HepG2 (cell line): ENCODE data around the gene INO80E. TPM values are rescaled to one million over a fixed set of nuclear protein-coding genes. Genes with fewer than 3 reads are reported as not detected.

Experiments used
- ARNTL ChIP-seq: sonication (generic); formaldehyde crosslinking; IDR thresholded peaks from 2 replicates; pipeline ENCODE4 v1.4.0; 2020; ENCODE audit warnings: mild to moderate bottlenecking, missing genetic modification reagents
- BATF2 ChIP-seq: sonication (generic); formaldehyde crosslinking; IDR thresholded peaks from 2 replicates; pipeline ENCODE4 v1.8.0; 2022; ENCODE audit warnings: mild to moderate bottlenecking, missing genetic modification reagents, moderate library complexity
- CBFB ChIP-seq: sonication (generic); formaldehyde crosslinking; IDR thresholded peaks from 2 replicates; pipeline ENCODE4 v1.4.0; 2020; ENCODE audit warnings: missing genetic modification reagents
- FOXP4 ChIP-seq: sonication (generic); formaldehyde crosslinking; IDR thresholded peaks from 2 replicates; pipeline ENCODE4 v1.4.0; 2020; ENCODE audit warnings: missing genetic modification reagents
- HMGXB4 ChIP-seq, 2 experiments: sonication (generic) in 1 of 2; formaldehyde crosslinking in 1 of 2; IDR thresholded peaks; 2 replicates each; pipeline versions ENCODE4 v1.4.0 to v1.6.1; 2018 to 2020; ENCODE audit warnings: missing genetic modification reagents in 2 of 2, borderline replicate concordance in 1 of 2, low read depth in 1 of 2, mild to moderate bottlenecking in 1 of 2, missing biosample characterization in 1 of 2
- JUND ChIP-seq: sonication (generic); formaldehyde crosslinking; IDR thresholded peaks from 2 replicates; pipeline ENCODE4 v1.8.0; 2022; ENCODE audit warnings: mild to moderate bottlenecking, missing genetic modification reagents
- KDM5A ChIP-seq: fragments of 200-600 bp; sonication (generic); IDR thresholded peaks from 2 replicates; pipeline ENCODE4 v1.7.0; 2018; ENCODE audit warnings: antibody characterized with exemption, mild to moderate bottlenecking, low read length, borderline replicate concordance
- KLF12 ChIP-seq: sonication (generic); formaldehyde crosslinking; IDR thresholded peaks from 2 replicates; pipeline ENCODE4 v1.4.0; 2020; ENCODE audit warnings: missing genetic modification reagents, borderline replicate concordance
- MAFG ChIP-seq: sonication (generic); formaldehyde crosslinking; IDR thresholded peaks from 2 replicates; pipeline ENCODE4 v1.5.1; 2020; ENCODE audit warnings: mild to moderate bottlenecking, missing genetic modification reagents
- MLXIP ChIP-seq: sonication (generic); formaldehyde crosslinking; IDR thresholded peaks from 2 replicates; pipeline ENCODE4 v1.9.0; 2021; ENCODE audit warnings: missing genetic modification reagents, borderline replicate concordance
- MTF1 ChIP-seq: sonication (generic); formaldehyde crosslinking; IDR thresholded peaks from 2 replicates; pipeline ENCODE4 v1.5.0; 2020; ENCODE audit warnings: missing genetic modification reagents
- NRL ChIP-seq: sonication (generic); formaldehyde crosslinking; IDR thresholded peaks from 2 replicates; pipeline ENCODE4 v1.5.0; 2020; ENCODE audit warnings: missing genetic modification reagents, mild to moderate bottlenecking, moderate library complexity, borderline replicate concordance
- SOX6 ChIP-seq, 2 experiments: fragments of 450-650 bp in 1 of 2; sonication (generic) in 1 of 2; formaldehyde crosslinking in 1 of 2; IDR thresholded peaks; 2 replicates each; pipeline versions ENCODE4 v1.4.0 to v1.6.1; 2017 to 2020; ENCODE audit warnings: antibody characterized with exemption in 1 of 2, mild to moderate bottlenecking in 1 of 2, missing genetic modification reagents in 1 of 2
- THYN1 ChIP-seq: sonication (generic); formaldehyde crosslinking; IDR thresholded peaks from 2 replicates; pipeline ENCODE4 v1.8.1; 2023; ENCODE audit warnings: low read depth, mild to moderate bottlenecking, moderate library complexity, missing genetic modification reagents, borderline replicate concordance
- ZNF224 ChIP-seq: sonication (generic); formaldehyde crosslinking; IDR thresholded peaks from 2 replicates; pipeline ENCODE4 v1.5.0; 2020; ENCODE audit warnings: mild to moderate bottlenecking, missing genetic modification reagents
- ZNF34 ChIP-seq: sonication (generic); formaldehyde crosslinking; IDR thresholded peaks from 2 replicates; pipeline ENCODE4 v1.4.0; 2020; ENCODE audit warnings: mild to moderate bottlenecking, missing genetic modification reagents, borderline replicate concordance
- ZNF354B ChIP-seq: sonication (generic); formaldehyde crosslinking; IDR thresholded peaks from 2 replicates; pipeline ENCODE4 v1.8.0; 2022; ENCODE audit warnings: mild to moderate bottlenecking, missing genetic modification reagents
- ZNF564 ChIP-seq: sonication (generic); formaldehyde crosslinking; IDR thresholded peaks from 2 replicates; pipeline ENCODE4 v1.8.1; 2023; ENCODE audit warnings: mild to moderate bottlenecking, missing genetic modification reagents
- ZNF567 ChIP-seq: sonication (generic); formaldehyde crosslinking; IDR thresholded peaks from 2 replicates; pipeline ENCODE4 v1.8.1; 2023; ENCODE audit warnings: mild to moderate bottlenecking, missing genetic modification reagents, borderline replicate concordance
- ZNF703 ChIP-seq: sonication (generic); formaldehyde crosslinking; IDR thresholded peaks from 2 replicates; pipeline ENCODE4 v1.5.1; 2020; ENCODE audit warnings: missing genetic modification reagents, mild to moderate bottlenecking, moderate library complexity, borderline replicate concordance
- polyA plus RNA-seq, 8 experiments: library from polyadenylated mRNA; depleted of rRNA in 3 of 8; stranded (reverse) in 7 of 8; unstranded in 1 of 8; fragments of >200 nt; fragmentation: Illumina TruSeq in 4 of 8; extraction: Trizol in 4 of 8; gene quantifications; 2 replicates each; pipeline versions ENCODE4 v1.2.1 to v1.2.3, GENCODE V29; 2011 to 2016; ENCODE audit warnings: low read depth in 4 of 8, missing spikeins in 1 of 8, mixed read lengths in 1 of 8; ENCODE audit not compliant: insufficient read depth in 1 of 8
- total RNA-seq, 5 experiments: library from RNA; depleted of rRNA; stranded (reverse); fragments of >200 nt; fragmentation: Illumina TruSeq; extraction: Trizol; gene quantifications; 2 replicates each; pipeline ENCODE4 v1.2.3, GENCODE V29; 2016; ENCODE audit warnings: low read depth in 1 of 5

Gene INO80E
- total and polyA plus RNA-seq, 2 of the 13 experiments (the other 11 are each of a cell fraction or from before 2014, with no cell fraction given) = 25.8 to 45.6 TPM

- TF ChIP-seq MTF1 (CRISPR knock-in tag) (no peak), ZNF354B (CRISPR knock-in tag) (no peak), KLF12 (CRISPR knock-in tag) (peak; percentile 98), SOX6 (IDR thresholded peaks at IDR 0.05) (no peak), SOX6 (CRISPR knock-in tag; IDR thresholded peaks at IDR 0.05) (peak; percentile 51), ZNF224 (CRISPR knock-in tag) (peak; percentile 94; the same call in 1 of the 2 replicates), ZNF34 (CRISPR knock-in tag) (no peak), MLXIP (peak; percentile 14; the same call in 1 of the 2 replicates), KDM5A (peak; percentile 88), ZNF564 (CRISPR knock-in tag) (no peak), BATF2 (CRISPR knock-in tag) (0 out of 2 replicates have a peak, but pooled peaks have one; percentile 8), THYN1 (no peak), MAFG (no peak), CBFB (CRISPR knock-in tag) (peak; percentile 92), NRL (CRISPR knock-in tag) (peak; percentile 71), ARNTL (CRISPR knock-in tag) (peak; percentile 86), HMGXB4 (CRISPR knock-in tag; IDR thresholded peaks at IDR 0.05; ENCODE audit: borderline replicate concordance in 1 of 2, low read depth in 1 of 2) (peak; percentile 91 to 97), ZNF567 (CRISPR knock-in tag) (peak; percentile 26; the same call in 1 of the 2 replicates), FOXP4 (CRISPR knock-in tag) (peak; percentile 61), ZNF703 (no peak; the same call in 1 of the 2 replicates), JUND (peak; percentile 64)
These were observed at the start of gene INO80E (continued) for GRCh38 chr16:29995911-29996765.
